A204.1 (cell line): Measurements from ENCODE around the gene PKM.

ENCODE experiments used
- FAIRE-seq: peaks from 2 replicates; lab custom pipeline; 2012; peaks lifted over from hg19 to GRCh38; lab: Jason Lieb, UNC

The PKM gene

GRCh38 chr15:72155635-72156616 is 75.1 kb downstream of the PKM start:
- peak; percentile 94 for FAIRE-seq

GRCh38 chr15:72155003-72155621 is 75.9 kb downstream of the PKM start:
- FAIRE-seq, result no peak

GRCh38 chr15:72154316-72154715 is 76.7 kb downstream of the PKM start:
- FAIRE-seq, result no peak

- no peak for FAIRE-seq
Measured at GRCh38 chr15:72153269-72154000, 77.6 kb downstream of the PKM start.
